GM12892 (cell line): Measurements from ENCODE around the gene DUOXA2.

ENCODE experiments used
- POLR2A ChIP-seq: IDR thresholded peaks from 2 replicates; pipeline ENCODE4 v1.6.1; 2011; ENCODE audit warnings: low read depth, low read length, control low read depth
- POLR2AphosphoS5 ChIP-seq: IDR thresholded peaks from 2 replicates; pipeline ENCODE4 v1.6.1; 2011; ENCODE audit warnings: low read depth, low read length, control low read depth
- TAF1 ChIP-seq: IDR thresholded peaks from 2 replicates; pipeline ENCODE4 v1.6.1; 2011; ENCODE audit warnings: low read depth, mild to moderate bottlenecking, control low read depth, low read length, borderline replicate concordance

DNA sequence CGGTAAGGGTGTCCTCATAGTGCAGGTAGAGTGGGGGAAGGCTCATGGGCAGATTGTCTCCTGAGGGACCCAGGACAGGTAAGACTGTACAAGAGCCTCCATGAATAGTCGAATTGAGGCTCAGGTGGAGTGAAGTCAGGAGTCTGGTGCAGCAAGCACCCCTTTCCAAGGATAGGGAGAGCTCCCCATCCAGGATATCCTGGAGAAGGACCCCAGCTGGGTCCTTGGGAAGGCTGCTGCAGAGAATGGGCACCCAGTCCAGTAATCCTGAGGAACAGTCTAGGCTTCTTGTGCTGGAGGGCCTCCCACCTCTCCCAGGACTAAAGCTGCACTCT, 592 bp downstream of the DUOXA2 start:
- TF ChIP-seq POLR2A = no peak
- no peak for TF ChIP-seq POLR2AphosphoS5
- no peak for TF ChIP-seq TAF1
